Pancreas (tissue), 10 donors: ENCODE results near the gene INO80. TPM values are rescaled to one million over a fixed set of nuclear protein-coding genes. Genes with fewer than 3 reads are reported as not detected.
"Not testable (repeated sequence)": the region's sequence is repeated elsewhere in the genome, so short reads cannot be mapped to it uniquely, and the experiment has no call there.

Experiments used
- ATAC-seq, 4 donors: fragments of 200-7000 bp; cut with Tn5 transposase; one replicate each; pipeline versions ENCODE4 v1.8.0 to v1.9.1; 2020; ENCODE audit warnings: mild to moderate bottlenecking in 4 of 4, moderate library complexity in 4 of 4
- DNase-seq, 6 donors: peaks; one replicate each; pipeline ENCODE4 v3.0.0-alpha.2; 2020
- FAIRE-seq: peaks from 2 replicates; lab custom pipeline; 2012; peaks lifted over from hg19 to GRCh38; lab: Jason Lieb, UNC
- H3K27ac ChIP-seq, 4 donors: fragments of 200-600 bp; sonication (generic); 1 replicate in 3 of 4; 2 replicates in 1 of 4; pipeline versions ENCODE4 v1.5.0 to v1.8.0; 2020
- H3K27me3 ChIP-seq, 4 donors: fragments of 200-600 bp; one replicate each; pipeline ENCODE4 v1.8.0; 2021
- H3K36me3 ChIP-seq, 3 donors: fragments of 200-600 bp; sonication (generic) in 1 of 3; one replicate each; pipeline versions ENCODE4 v1.5.0 to v1.8.0; 2020 to 2021
- H3K4me1 ChIP-seq, 3 donors: fragments of 200-600 bp; one replicate each; pipeline ENCODE4 v1.8.0; 2021
- H3K4me3 ChIP-seq, 4 donors: fragments of 200-600 bp; sonication (generic) in 2 of 4; one replicate each; pipeline versions ENCODE4 v1.5.0 to v1.8.0; 2020 to 2021
- H3K9me3 ChIP-seq, 4 donors: fragments of 200-600 bp; one replicate each; pipeline ENCODE4 v1.8.0; 2021
- WGBS, 2 donors: extraction: QIAGEN DNeasy Blood & Tissue Kit; methylation state at CpG; one replicate each; pipeline ENCODE4 v1.1.7; 2013; 5-methylcytosine and 5-hydroxymethylcytosine counted together
- intact Hi-C, 3 donors: fragments of 100-400 bp; cut with DNase I; formaldehyde crosslinking; loops; one replicate each; pipeline versions ENCODE4 v1.11.1 to v1.14.2; 2022
- polyA plus RNA-seq, 2 donors: library from polyadenylated mRNA; stranded (reverse); fragments of 200-250 nt; gene quantifications; one replicate each; pipeline ENCODE4 v1.2.3, GENCODE V29; 2013
- total RNA-seq, 6 donors: library from RNA; stranded (reverse); fragmentation: NEBNext Ultra II Directional in 4 of 6; extraction: Animal tissue kit (Norgen Biotek cat#: 25700) in 4 of 6; gene quantifications; one replicate each; pipeline versions ENCODE4 v1.2.1 to v1.2.4, GENCODE V29; 2021 to 2023
- TF ChIP-seq, protein P1 (sequence below), 4 donors: fragments of 200-600 bp; sonication (generic) in 3 of 4; IDR thresholded peaks; one replicate each; pipeline versions ENCODE4 v1.5.0 to v1.8.0; 2021; ENCODE audit warnings: antibody characterized with exemption in 4 of 4
- donor health status: healthy with polysubstance abuse.
- donor health status: DM: no; HTN: no; CAD: no; lungs with moderate emphysema.
- donor health status: DM: no; HTN: no; CAD: no.
- donor health status: control.
- donor health status: control.
- donor health status: Bipolar disorder and iron deficiency.
- donor health status: DM: yes; HTN: yes; CAD: no.
- donor health status: DM: no; HTN: no; CAD: no.
- donor health status: DM: no; HTN: no; CAD: no.
- donor health status: DM: yes; HTN: yes; CAD: no.

INO80 gene
- total and polyA plus RNA-seq, 8 donors, result 4.7 to 11.7 (median 7.5) TPM

DNA sequence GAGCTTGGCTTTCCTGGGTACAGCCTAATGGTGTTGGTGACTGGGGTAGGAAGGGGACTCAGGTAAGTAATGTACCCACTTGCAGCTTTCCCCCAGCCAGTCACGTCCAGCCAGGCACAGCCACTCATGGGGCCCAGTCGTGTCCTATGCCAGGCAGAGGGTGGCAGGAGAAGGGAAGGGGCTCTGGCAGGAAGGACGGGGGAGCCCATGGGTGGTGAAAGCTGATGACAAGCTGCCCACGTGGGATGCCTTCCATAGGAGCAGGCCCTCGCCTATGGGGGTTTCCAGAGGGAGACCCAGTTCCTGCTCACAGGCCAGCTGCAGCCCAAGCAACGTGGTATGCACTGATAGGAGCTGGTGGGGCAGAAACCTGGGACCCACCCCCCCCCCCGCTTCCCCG lies 152.1 kb downstream of the INO80 start:
- FAIRE-seq (no peak), ATAC-seq (no peak), DNase-seq (no peak)
- no peak overlapping the region for H3K27ac ChIP-seq
- intact Hi-C loops, result no loop called here
- TF ChIP-seq, protein P1, sequence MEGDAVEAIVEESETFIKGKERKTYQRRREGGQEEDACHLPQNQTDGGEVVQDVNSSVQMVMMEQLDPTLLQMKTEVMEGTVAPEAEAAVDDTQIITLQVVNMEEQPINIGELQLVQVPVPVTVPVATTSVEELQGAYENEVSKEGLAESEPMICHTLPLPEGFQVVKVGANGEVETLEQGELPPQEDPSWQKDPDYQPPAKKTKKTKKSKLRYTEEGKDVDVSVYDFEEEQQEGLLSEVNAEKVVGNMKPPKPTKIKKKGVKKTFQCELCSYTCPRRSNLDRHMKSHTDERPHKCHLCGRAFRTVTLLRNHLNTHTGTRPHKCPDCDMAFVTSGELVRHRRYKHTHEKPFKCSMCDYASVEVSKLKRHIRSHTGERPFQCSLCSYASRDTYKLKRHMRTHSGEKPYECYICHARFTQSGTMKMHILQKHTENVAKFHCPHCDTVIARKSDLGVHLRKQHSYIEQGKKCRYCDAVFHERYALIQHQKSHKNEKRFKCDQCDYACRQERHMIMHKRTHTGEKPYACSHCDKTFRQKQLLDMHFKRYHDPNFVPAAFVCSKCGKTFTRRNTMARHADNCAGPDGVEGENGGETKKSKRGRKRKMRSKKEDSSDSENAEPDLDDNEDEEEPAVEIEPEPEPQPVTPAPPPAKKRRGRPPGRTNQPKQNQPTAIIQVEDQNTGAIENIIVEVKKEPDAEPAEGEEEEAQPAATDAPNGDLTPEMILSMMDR (IDR thresholded peaks at IDR 0.05), result no peak
- H3K4me3 ChIP-seq, result no peak overlapping the region
- no peaks in the 10 kb centered on the region for H3K9me3 ChIP-seq
- peaks cover 0 to 13% (median 7%) of the 10 kb centered on the region in 3 donors for H3K4me1 ChIP-seq
- no peaks in the 10 kb centered on the region for H3K36me3 ChIP-seq
- H3K27me3 ChIP-seq, result no peaks in the 10 kb centered on the region
- WGBS, 2 donors, result 79 to 93% methylated on average over 6 to 8 of the region's 8 CpGs

DNA sequence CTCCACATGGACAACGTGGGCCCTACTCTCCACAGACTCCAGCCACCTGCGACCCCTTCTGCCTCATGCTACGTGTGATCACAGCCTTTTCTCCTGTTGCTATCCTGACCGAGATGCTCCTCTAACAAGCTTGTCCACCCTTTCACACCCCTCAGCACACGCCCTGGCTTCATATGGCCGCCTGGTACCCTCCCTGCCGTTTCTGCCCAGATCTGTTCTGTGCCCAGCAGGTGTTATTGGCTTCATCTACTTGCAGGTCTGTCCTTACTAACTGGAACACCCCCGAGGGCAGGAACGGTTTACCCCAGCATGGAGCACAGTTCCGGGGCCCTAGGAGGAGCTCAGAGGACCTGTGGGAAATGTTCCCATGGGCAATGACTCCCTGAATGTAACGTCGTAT lies 152.9 kb downstream of the INO80 start:
- no peaks in the 10 kb centered on the region for H3K27me3 ChIP-seq
- H3K9me3 ChIP-seq, result no peaks in the 10 kb centered on the region
- peaks cover 0 to 13% (median 7%) of the 10 kb centered on the region in 3 donors for H3K4me1 ChIP-seq
- TF ChIP-seq, protein P1 (IDR thresholded peaks at IDR 0.05), result no peak
- intact Hi-C loops, result no loop called here
- ATAC-seq (no peak), FAIRE-seq (no peak), DNase-seq (no peak)
- H3K4me3 ChIP-seq, result no peak overlapping the region
- no peak overlapping the region for H3K27ac ChIP-seq
- 88 to 93% methylated on average over 12 of the region's 12 CpGs for WGBS, 2 donors
- no peaks in the 10 kb centered on the region for H3K36me3 ChIP-seq

DNA sequence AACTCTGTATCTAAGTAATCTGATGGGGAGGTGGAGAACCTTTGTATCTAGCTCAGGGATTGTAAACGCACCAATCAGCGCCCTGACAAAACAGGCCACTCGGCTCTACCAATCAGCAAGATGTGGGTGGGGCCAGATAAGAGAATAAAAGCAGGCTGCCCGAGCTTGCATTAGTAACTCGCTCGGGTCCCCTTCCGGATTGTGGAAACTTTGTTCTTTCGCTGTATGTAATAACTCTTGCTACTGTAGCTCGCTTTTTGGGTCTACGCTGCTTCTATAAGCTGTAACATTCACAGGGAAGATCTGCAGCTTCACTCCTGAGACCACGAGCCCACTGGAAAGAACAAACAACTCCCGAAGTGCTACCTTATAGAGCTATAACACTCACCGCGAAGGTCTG lies 153.8 kb downstream of the INO80 start:
- intact Hi-C loops, ATAC-seq, H3K36me3 ChIP-seq, FAIRE-seq, H3K9me3 ChIP-seq, H3K27me3 ChIP-seq, DNase-seq, H3K4me3 ChIP-seq, H3K27ac ChIP-seq: not testable (repeated sequence)
- WGBS, 2 donors, result 88 to 90% methylated on average over 14 of the region's 14 CpGs
- peaks cover 0 to 21% (median 7%) of the 10 kb centered on the region in 3 donors for H3K4me1 ChIP-seq

DNA sequence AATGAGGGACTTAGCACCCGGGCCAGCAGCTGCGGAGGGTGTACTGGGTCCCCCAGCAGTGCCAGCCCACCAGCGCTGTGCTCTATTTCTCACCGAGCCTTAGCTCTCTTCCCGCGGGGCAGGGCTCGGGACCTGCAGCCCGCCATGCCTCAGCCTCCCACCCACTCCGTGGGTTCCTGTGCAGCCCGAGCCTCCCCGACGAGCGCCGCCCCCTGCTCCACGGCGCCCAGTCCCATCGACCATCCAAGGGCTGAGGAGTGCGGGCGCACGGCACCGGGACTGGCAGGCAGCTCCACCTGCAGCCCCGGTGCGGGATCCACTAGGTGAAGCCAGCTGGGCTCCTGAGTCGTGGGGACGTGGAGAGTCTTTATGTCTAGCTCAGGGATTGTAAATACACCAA lies 154.3 kb downstream of the INO80 start:
- DNase-seq, ATAC-seq, FAIRE-seq, H3K36me3 ChIP-seq, H3K27ac ChIP-seq, H3K9me3 ChIP-seq, H3K27me3 ChIP-seq, H3K4me3 ChIP-seq, intact Hi-C loops: not testable (repeated sequence)
- WGBS, 2 donors, result 92% methylated on average over 15 to 25 of the region's 25 CpGs
- peaks cover 0 to 26% (median 7%) of the 10 kb centered on the region in 3 donors for H3K4me1 ChIP-seq

- H3K4me3 ChIP-seq, result no peak overlapping the region
- H3K36me3 ChIP-seq, result no peaks in the 10 kb centered on the region
- no peak for ATAC-seq
- no peaks in the 10 kb centered on the region for H3K9me3 ChIP-seq
- TF ChIP-seq, protein P1 (IDR thresholded peaks at IDR 0.05), result no peak
- no peak for DNase-seq
- H3K27me3 ChIP-seq, result no peaks in the 10 kb centered on the region
- peaks cover under 1 to 21% (median 3%) of the 10 kb centered on the region in 3 donors for H3K4me1 ChIP-seq
- no peak overlapping the region for H3K27ac ChIP-seq
- no peak for FAIRE-seq
- 91 to 93% methylated on average over 11 of the region's 11 CpGs for WGBS, 2 donors
- intact Hi-C loops, result no loop called here
These were observed 155.2 kb downstream of the INO80 start for GRCh38 chr15:40960925-40961324.

GRCh38 chr15:40960151-40960885 lies 155.8 kb downstream of the INO80 start:
- Histone ChIP-seq H3K36me3 (no peaks in the 10 kb centered on the region), H3K4me1 (peaks cover 0 to 16% (median 7%) of the 10 kb centered on the region in 3 donors), H3K4me3 (no peak overlapping the region), H3K27me3 (no peaks in the 10 kb centered on the region), H3K9me3 (no peaks in the 10 kb centered on the region), H3K27ac (no peak overlapping the region)
- ATAC-seq (no peak), FAIRE-seq (no peak), DNase-seq (no peak)
- WGBS, 2 donors, result 91 to 98% methylated on average over 16 of the region's 16 CpGs
- TF ChIP-seq, protein P1 (IDR thresholded peaks at IDR 0.05), result no peak
- intact Hi-C loops, result no loop called here
